Cardiac septum (tissue), 1 donor: Measurements from ENCODE around the gene SPEG. TPM values are rescaled to one million over a fixed set of nuclear protein-coding genes. Genes with fewer than 3 reads are reported as not detected.

Source experiments
- DNase-seq: peaks from one replicate; pipeline ENCODE4 v3.0.0-alpha.2; 2020; ENCODE audit warnings: low spot score
- intact Hi-C: fragments of 100-400 bp; cut with DNase I; formaldehyde crosslinking; loops from one replicate; pipeline ENCODE4 v1.14.0; 2022
- total RNA-seq: library from RNA; stranded (reverse); fragmentation: NEBNext Ultra II Directional; extraction: Animal tissue kit (Norgen Biotek cat#: 25700); gene quantifications from one replicate; pipeline ENCODE4 v1.2.1, GENCODE V29; 2021
- donor health status: DM: no; HTN: no; CAD: no.

The SPEG gene
- total RNA-seq, 1 donor from 2014 or later = 199 TPM

DNA sequence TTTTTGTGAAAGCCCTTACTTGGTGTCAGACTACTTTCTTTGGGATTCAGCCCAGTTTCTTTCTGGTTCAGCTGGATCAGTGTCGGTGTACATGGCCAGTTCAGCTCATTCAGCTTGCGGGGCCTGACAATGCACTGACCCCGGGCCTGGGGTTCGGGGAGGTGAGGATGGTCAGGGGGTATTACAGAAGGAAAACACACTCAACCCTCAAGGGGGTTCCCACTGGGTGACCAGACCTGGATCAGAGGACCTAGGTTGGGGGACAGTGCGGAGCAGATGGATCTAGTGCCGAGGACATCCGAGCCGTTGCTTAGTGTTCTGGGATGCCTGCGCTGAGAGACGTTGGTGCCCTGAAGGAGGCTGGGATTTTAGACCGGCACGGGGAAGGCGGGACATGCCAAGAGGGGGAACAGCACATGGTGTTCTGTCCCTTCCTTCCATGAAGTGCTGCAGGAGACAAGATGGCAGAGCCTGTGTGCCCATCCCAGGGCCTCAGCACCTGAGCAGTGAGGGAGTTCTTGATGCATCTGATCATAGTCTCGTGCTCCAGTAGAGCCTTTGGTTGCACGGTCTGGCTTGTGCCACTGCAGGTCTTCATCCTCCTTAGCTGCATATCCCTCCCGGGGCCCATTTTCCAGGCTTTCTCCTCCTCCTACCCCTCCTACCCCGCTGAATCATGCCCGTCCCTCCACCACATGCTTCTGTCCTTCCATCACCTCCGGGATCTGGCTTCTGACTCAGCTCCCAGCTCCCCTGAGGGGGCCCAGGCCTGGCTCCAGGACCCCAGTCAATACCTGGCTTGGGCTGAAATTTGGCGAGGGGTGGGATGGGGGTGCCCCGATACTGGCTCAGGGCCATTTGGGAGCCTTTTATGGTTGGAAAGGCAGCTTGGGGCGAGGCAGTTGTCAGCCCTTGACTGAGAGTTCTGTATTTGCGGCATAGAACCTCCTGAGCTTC is 18.0 kb downstream of the SPEG start:
- intact Hi-C loops = loop anchor here (2.0 kb wide), 2 partner anchors 18 to 48 kb away; partner anchors contain the start of gene SPEG
- peak; percentile 78 for DNase-seq

DNA sequence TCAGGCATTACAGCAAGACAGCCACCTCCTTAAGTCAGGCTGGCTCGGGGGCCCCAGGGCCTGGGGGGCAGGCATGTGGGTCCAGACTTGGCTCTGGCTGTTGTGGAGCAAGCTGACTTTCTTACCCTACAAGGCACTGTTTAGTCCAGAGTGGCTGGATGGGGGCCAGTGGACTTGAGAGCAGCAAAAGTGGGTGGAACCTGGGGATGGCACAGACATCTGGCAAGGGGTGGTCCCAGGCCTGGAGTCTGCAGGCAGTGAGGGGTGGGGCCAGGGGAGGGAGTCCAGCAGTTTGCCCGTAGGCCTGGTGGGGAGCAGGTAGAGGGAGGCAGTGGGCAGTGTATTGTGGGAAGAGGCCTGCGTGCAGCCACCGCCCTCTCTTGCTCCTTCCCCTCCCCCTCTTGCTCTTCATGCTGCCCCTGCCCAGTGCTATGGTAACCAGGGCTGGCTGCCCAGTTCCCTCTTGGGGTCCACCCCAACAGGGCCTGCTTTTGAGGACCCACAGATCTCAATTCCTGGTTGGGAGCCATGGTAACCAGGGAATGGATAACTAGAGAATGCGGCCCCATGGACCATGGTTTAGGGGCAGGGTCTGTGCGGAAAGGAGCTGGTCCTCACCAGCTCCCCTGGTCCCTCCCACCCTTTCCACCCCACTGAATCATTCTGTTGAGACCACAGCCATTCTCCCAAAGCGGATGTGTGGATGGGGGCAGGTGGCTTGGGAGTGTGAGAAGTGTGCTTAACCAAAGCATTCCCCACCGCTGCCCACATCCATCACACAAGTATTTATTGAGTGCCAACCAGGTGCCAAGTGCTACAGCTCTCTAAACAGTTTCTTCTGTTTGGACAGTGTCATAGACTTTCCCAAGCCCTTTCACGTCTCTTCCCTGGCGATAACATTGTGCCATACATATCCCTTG is 19.3 kb downstream of the SPEG start:
- intact Hi-C loops = loop anchor here (2.0 kb wide), 2 partner anchors 19 to 49 kb away; partner anchors contain the start of gene SPEG
- DNase-seq = peak; percentile 91

DNA sequence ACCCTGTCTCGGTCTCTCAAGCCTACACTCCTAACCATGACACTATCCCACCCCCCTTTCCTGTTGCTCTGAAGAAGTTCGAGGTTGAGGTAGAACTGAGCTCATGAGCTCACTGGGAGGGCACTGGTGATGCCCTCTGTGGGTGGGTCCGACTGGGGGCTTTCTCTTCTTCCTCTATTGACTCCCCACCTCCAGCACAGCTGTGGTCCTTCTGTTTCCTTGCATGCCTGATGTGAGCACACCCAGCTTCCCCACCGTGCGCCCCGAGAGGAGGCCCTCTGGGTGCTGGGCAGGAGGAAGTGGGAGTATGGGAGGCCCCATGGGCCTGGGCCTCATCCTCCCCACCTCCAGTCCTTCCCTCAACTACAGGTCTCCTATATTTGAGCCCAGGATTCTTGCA is 20.9 kb downstream of the SPEG start:
- intact Hi-C loops = no loop called here
- no peak for DNase-seq

- intact Hi-C loops = loop anchor here (2.0 kb wide), 1 partner anchor 63 kb away; no protein-coding TSS in a partner anchor
- DNase-seq = no peak
Observed at GRCh38 chr2:219457784-219458369, 23.2 kb downstream of the SPEG start.

GRCh38 chr2:219458996-219459395 is 24.4 kb downstream of the SPEG start:
- intact Hi-C loops = loop anchor here (2.0 kb wide), 1 partner anchor 62 kb away; no protein-coding TSS in a partner anchor
- no peak for DNase-seq

DNA sequence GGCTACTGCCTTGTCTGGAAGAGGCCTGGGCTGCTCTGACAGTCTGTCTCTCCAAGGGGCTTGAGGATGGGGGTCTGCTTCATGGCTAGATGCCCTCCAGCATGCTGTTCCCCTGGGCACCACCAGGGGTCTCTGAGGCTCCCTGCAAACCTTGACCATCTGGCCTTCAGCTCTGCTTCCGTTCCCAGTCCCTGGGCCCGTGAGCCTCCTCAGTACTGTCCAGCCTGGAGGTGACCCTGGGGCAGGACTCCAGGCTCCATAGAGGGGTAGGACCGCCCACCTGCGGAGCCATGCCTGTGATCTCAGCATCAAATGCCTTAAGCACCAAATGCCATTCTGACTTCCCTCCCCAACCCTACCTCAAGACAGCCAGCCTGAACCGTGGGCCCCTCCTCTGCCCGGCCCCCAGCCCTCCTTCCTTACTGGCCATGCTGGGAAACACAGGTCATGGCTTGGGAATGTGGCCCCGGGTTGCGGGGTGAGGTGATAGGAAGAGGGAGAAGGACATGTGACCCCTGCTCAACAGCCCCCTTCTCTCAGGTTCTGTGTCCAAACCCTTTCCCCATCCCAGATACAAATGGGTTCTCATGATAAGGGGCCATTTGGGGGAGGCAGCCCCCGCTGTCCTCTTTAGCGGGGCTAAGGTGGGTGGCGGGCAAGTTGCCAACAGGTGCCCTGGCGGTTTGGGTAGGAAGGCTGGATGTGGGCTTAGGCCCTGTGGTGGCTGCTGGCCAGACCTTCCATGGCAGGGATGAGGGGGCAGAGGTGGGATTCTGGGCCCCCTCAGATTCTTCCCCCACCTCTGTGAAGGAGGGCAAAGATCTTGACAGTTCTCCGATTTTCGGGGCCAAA is 25.0 kb downstream of the SPEG start:
- DNase-seq = no peak
- intact Hi-C loops = loop anchor here (2.0 kb wide), 3 partner anchors 25 to 61 kb away; partner anchors contain the start of genes GMPPA and SPEG

GRCh38 chr2:219460424-219460926 is 25.8 kb downstream of the SPEG start:
- intact Hi-C loops = loop anchor here (2.0 kb wide), 2 partner anchors 26 to 38 kb away; partner anchors contain the start of genes GMPPA and SPEG
- DNase-seq = peak; percentile 88

DNA sequence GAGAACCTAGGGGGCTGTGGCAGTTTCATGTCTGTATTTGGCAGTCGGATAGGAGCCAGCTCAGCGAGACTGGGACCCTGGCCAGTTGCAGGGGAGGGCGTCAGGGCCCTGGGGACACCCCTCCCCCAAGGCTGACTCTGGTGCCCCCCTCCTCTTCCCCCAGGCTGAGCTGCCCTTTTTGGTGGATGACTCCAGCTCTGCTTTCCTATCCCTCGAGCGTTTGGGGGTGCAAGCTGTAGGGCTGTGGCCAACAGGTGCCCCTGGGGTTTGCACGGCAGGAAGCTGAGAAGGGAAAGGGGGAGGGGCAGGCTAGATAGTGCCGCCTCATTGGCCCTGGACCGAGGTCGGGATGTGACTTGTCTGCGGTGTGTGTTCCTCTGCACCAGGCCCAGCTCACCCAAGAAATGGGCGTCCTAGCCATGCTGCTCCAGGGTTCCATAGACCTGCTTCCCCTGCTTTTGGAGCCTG is 26.4 kb downstream of the SPEG start:
- intact Hi-C loops = loop anchor here (2.0 kb wide), 2 partner anchors 26 to 38 kb away; partner anchors contain the start of genes GMPPA and SPEG
- no peak for DNase-seq

GRCh38 chr2:219461669-219462068 is 27.0 kb downstream of the SPEG start:
- intact Hi-C loops = loop anchor here (2.0 kb wide), 2 partner anchors 27 to 37 kb away; partner anchors contain the start of genes GMPPA and SPEG
- DNase-seq = no peak

DNA sequence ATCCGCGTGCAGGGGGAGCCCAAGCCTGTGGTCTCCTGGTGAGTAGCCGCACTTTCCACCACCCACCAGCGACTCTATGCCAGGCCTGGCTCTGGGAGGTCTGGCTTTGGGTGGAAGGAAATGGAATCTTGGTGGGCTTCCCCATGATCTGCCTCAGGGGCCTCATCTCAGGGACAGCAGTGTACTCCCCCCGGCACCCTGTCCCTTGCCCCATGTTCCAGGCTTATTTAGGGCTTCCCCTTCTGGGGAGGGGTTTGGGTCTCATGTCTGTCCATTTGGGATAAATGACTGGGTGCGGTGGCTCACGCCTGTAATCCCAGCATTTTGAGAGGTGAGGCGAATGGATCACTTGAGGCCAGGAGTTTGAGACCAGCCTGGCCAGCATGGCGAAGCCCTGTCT is 27.7 kb downstream of the SPEG start:
- intact Hi-C loops = no loop called here
- no peak for DNase-seq

DNA sequence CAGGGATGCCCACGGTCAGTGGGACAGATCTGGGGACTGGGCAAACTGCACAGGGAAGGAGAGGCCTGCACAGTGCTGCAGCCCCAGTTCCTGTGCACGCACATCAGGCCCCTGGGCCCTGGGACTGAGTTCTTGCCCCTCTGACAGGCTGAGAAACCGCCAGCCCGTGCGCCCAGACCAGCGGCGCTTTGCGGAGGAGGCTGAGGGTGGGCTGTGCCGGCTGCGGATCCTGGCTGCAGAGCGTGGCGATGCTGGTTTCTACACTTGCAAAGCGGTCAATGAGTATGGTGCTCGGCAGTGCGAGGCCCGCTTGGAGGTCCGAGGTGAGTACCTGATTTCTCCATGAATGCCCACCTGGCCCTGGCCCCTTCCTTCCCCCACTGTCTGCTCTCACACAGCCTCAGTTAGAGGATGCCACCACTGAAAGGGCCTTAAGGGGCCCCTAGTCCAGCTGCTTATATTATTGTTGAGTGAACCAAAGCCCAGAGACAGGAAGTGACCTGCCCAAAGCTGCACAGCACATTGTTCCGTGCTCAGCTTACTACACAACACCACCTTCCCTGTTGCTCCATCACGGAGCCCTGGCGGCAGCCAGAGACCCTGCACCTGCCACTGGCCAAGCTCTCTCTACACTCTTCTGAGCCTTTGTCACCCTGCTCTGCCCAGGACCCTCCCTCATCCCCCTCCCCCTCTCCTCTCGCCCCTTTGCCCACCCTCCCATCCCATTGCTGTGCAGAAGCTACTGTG is 29.8 kb downstream of the SPEG start:
- DNase-seq = no peak
- intact Hi-C loops = no loop called here

GRCh38 chr2:219465659-219466561 is 31.3 kb downstream of the SPEG start:
- intact Hi-C loops = no loop called here
- DNase-seq = no peak

DNA sequence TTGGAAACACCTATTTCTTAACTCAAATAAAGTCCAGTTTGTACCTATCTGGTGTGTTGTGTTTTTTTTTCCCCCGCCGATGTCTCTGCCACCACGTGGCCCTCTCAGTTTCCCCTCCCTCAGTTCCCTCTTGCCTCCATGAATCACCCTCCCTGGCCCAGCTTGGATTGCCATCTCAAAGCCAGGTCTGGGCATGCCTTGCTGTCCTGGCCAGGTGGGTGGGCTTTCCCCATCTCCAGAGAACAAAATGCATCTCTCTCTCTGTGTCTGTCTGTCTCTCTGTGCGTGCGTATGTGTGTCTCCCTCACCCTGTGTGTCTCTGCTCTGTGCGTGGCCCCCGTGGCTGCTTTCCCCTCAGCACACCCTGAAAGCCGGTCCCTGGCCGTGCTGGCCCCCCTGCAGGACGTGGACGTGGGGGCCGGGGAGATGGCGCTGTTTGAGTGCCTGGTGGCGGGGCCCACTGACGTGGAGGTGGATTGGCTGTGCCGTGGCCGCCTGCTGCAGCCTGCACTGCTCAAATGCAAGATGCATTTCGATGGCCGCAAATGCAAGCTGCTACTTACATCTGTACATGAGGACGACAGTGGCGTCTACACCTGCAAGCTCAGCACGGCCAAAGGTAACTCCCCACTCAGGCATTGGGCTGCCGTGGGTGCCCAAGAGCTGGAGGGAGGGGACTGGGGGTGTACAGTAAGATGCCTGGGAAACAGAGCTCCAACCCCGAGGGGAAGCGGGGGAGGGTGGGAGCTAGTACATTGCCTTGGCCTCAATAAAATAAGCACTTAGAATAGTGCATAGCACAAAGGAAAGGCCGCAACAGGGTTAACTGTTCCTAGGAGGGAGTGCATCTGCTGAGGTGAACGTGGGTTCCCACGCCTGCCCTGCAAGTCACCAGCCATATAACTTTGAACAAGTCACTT is 32.4 kb downstream of the SPEG start:
- intact Hi-C loops = no loop called here
- no peak for DNase-seq

DNA sequence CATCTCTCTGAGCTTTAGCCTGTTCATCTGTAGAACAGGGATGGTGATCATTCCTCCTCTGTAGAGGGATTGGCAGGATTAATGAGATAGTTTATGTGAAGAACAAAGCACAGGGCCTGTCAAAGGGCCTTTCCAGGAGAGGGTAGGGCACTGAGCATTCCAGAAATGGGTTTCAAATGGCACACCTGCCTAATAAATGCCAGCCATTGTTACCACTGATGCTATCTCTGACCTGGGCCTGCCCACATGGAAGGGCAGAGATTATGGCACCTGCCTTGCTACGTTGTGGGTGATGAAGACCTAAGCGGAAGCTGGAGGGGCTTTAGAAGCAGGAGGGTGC is 33.1 kb downstream of the SPEG start:
- intact Hi-C loops = no loop called here
- no peak for DNase-seq

DNA sequence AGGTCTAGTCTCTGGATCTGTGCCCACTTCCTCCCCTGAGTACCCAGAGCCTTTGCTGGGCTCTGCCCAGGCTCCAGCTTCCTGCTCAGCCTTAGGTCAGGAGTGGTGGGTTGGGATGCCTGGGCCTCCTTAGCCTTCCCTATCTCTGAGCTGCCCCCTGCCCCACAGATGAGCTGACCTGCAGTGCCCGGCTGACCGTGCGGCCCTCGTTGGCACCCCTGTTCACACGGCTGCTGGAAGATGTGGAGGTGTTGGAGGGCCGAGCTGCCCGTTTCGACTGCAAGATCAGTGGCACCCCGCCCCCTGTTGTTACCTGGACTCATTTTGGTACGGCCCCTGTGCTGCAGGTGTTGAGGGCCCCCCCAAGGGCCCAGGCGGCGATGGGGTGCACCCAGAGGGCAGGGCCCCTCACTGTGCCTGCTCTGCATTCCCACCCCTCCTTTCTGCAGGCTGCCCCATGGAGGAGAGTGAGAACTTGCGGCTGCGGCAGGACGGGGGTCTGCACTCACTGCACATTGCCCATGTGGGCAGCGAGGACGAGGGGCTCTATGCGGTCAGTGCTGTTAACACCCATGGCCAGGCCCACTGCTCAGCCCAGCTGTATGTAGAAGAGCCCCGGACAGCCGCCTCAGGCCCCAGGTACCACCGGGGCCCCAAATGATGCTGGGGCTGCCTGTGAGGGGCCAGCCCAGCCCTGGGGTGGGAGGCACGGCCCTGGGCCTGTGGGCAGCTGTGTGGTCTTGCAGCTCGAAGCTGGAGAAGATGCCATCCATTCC is 34.0 kb downstream of the SPEG start:
- intact Hi-C loops = no loop called here

More for the DNA sequence above, 34.0 kb downstream of the SPEG start:
- no peak for DNase-seq
